GM10266 (cell line): ENCODE data around the gene PRR23E.

Experiments used
- DNase-seq: peaks from one replicate; pipeline ENCODE4 v3.0.0; 2012; ENCODE audit errors: extremely low spot score
- TF ChIP-seq, protein P1 (sequence below): IDR thresholded peaks from 2 replicates; pipeline ENCODE4 v1.5.1; 2012; ENCODE audit warnings: mild to moderate bottlenecking, low read depth; ENCODE audit not compliant: control insufficient read depth, insufficient read depth; ENCODE audit errors: missing control alignments

PRR23E gene

DNA sequence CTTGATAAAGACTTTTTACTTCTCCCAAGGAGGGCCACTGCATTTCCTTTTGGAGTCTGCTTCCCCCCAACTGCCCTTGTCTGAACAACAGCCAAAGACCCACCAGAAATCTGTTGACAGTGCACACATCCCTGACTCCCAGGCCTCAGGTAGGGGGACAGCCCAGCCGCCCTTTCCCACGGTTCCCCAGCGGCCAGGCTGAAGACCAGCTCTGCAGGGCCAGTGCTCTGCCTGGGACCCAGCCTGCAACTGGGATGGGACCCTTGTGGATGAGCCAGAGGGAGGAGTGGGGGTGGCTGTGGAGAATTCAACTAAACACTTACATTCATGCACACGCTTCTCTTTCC lies 8.1 kb upstream of the PRR23E start:
- TF ChIP-seq, protein P1, sequence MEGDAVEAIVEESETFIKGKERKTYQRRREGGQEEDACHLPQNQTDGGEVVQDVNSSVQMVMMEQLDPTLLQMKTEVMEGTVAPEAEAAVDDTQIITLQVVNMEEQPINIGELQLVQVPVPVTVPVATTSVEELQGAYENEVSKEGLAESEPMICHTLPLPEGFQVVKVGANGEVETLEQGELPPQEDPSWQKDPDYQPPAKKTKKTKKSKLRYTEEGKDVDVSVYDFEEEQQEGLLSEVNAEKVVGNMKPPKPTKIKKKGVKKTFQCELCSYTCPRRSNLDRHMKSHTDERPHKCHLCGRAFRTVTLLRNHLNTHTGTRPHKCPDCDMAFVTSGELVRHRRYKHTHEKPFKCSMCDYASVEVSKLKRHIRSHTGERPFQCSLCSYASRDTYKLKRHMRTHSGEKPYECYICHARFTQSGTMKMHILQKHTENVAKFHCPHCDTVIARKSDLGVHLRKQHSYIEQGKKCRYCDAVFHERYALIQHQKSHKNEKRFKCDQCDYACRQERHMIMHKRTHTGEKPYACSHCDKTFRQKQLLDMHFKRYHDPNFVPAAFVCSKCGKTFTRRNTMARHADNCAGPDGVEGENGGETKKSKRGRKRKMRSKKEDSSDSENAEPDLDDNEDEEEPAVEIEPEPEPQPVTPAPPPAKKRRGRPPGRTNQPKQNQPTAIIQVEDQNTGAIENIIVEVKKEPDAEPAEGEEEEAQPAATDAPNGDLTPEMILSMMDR: no peak
- no peak for DNase-seq

DNA sequence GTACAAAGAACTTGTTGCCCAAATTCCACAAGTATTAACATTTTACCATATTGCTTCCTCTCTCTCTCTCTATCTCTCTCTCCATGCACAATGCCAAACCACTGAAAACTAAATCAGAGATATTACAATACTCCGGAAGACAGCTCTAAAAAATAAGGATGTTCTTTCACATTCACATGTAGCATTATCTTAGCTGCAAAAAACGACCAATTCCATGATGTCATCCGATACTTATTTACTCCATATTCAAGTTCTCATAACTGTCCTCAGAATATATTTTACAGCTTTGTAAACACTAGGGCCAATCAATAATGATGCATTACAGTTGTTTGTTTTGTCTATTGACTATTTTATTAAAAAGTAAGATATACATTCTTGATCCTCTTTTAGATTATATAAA lies 7.7 kb upstream of the PRR23E start:
- DNase-seq: no peak
- TF ChIP-seq, protein P1: no peak

DNA sequence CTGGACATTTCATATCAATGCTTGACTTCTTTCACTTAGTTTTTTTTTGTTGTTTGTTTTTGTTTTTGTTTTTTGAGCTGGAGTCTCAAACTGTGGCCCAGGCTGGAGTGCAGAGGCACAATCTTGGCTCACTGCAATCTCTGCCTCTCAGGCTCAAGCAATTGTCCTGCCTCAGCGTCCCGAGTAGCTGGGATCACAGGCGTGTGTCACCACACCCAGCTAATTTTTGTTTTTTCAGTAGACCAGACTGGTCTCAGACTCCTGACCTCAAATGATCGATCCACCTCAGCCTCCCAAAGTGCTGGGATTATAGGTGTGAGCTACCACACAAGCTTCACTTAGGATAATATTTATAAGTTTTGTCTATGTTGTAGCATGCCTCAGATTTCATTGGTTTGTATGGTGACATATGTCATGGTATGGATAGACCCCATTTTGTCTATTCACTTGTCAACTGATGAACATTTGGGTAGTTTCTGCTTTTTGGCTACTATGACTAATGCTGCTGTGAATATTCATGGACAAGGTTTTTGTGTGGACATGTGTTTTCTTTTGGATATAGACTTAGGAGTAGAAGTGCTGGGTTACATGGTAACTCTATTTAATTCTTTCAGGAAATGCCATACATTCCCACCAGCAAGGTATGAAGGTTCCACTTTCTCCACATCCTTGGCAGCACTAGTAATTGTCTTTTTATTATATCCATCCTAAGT lies 6.8 kb upstream of the PRR23E start:
- no peak for DNase-seq
- TF ChIP-seq, protein P1: no peak

DNA sequence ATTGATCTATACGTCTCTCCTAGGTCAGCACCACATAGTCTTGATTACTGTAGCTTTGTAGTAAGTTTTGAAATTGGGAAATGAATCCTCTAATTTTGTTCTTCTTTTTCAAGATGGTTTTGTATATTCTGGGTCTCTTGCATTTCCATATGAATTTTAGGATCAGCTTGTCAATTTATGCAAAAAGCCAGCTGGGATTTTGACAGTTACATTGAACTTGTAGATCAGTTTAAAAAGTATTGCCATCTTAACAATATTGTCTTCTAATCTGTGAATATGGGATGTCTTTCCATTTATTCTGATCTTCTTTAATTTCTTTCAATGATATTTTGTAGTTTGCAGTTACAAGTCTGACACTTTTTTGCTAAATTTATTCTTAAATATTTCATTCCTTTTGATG lies 5.6 kb upstream of the PRR23E start:
- no peak for DNase-seq
- TF ChIP-seq, protein P1: no peak

DNA sequence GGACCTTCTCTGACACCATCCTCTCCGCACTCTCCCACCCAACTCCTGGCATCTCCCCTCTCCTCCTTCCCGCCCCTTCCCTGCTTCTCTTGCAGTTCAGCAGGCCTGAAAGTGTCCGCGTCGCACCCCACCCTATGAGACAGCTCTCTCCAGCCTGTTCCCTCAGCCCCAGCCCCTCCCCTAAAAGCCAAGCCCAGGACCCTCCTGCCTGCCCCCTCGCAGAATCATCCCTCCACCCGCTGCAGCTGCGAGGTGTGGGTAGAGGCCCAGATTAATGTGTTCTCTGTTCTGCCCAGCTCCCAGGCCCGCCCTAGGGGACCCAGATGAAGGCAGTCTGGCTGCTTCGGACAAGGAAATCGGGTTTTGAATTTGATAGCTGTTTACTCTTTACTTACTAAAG lies 410 bp downstream of the PRR23E start:
- no peak for DNase-seq
- TF ChIP-seq, protein P1: no peak

DNA sequence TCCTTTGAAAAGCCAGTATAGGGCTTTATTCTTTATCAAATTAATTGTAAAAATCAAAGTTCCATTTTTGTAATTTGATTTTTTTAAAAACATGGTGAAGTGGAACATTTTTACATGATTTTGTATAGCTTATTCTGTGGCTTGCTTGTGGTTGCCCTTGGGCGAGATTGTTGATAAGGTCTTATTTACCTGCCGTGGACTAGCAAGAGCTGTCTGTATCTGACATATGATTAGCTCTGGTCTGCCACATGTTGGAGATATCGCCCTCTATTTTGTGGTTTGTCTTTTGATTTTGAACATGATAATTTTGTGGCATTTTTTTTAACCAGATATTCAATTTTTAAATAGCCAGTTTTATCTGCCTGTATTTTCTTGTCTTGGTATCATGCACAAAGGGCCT lies 844 bp downstream of the PRR23E start:
- TF ChIP-seq, protein P1: no peak
- DNase-seq: no peak

DNA sequence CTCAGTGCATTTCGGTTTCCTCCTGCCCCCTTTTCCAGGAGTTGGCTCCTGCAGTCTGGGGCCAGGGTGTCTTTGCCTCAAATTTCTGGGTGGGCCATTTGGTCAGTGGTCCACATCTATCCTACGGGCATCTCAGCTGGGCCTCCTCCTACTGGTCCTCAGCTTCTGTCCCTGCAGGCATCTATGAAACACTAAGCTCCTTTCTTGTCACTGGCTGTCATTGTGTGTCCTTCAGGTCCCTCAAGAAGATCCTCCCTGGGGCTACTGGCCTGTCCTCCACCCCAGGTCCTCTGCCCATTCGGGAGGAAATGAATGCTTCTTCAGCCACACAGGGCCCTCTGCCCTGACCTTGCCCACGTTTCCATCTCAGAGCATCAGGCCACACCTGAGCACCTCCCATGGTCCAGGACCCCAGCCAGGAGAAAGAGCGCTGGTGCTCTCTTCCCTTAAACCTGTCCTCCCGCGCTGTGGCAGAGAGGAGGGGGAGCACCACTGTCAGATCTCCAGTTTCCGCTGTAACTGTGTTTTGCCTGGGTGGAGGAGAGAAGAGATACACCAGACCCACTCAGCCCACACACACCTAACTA lies 1.8 kb downstream of the PRR23E start:
- DNase-seq: no peak
- TF ChIP-seq, protein P1: no peak
